HUES48 (cell line): ENCODE results near the gene PLVAP.

ENCODE experiments used
- H3K27ac ChIP-seq: one replicate; pipeline ENCODE4 v1.7.0; 2013; ENCODE audit warnings: low read depth, low read length, inconsistent platforms
- H3K27me3 ChIP-seq: 2 replicates; pipeline ENCODE4 v1.6.1; 2013; ENCODE audit warnings: mild to moderate bottlenecking, low read length; ENCODE audit not compliant: control insufficient read depth, insufficient read depth
- H3K36me3 ChIP-seq: 2 replicates; pipeline ENCODE4 v1.6.1; 2013; ENCODE audit warnings: low read length; ENCODE audit not compliant: control insufficient read depth, insufficient read depth
- H3K4me1 ChIP-seq: 2 replicates; pipeline ENCODE4 v1.6.1; 2013; ENCODE audit warnings: mild to moderate bottlenecking, low read length; ENCODE audit not compliant: control insufficient read depth, insufficient read depth
- H3K4me3 ChIP-seq: 2 replicates; pipeline ENCODE4 v1.5.1; 2013; ENCODE audit warnings: mild to moderate bottlenecking, low read depth, low read length
- H3K9ac ChIP-seq: 2 replicates; pipeline ENCODE4 v1.6.1; 2013; ENCODE audit warnings: mild to moderate bottlenecking, low read depth, low read length, moderate library complexity
- H3K9me3 ChIP-seq: 2 replicates; pipeline ENCODE4 v1.6.1; 2013; ENCODE audit warnings: low read length; ENCODE audit not compliant: control insufficient read depth, insufficient read depth

The PLVAP gene

GRCh38 chr19:17318966-17319365, 58.2 kb downstream of the PLVAP start:
- Histone ChIP-seq H3K4me1 (no peaks in the 10 kb centered on the region), H3K27ac (no peak overlapping the region), H3K36me3 (peaks cover 41% of the 10 kb centered on the region), H3K27me3 (no peaks in the 10 kb centered on the region), H3K4me3 (no peak overlapping the region), H3K9ac (no peak overlapping the region), H3K9me3 (no peaks in the 10 kb centered on the region)

GRCh38 chr19:17314007-17314593, 63.0 kb downstream of the PLVAP start:
- no peaks in the 10 kb centered on the region for H3K27me3 ChIP-seq
- peaks cover 6% of the 10 kb centered on the region for H3K4me1 ChIP-seq
- no peak overlapping the region for H3K4me3 ChIP-seq
- H3K27ac ChIP-seq = no peak overlapping the region
- peaks cover 34% of the 10 kb centered on the region for H3K36me3 ChIP-seq
- no peaks in the 10 kb centered on the region for H3K9me3 ChIP-seq
- no peak overlapping the region for H3K9ac ChIP-seq

- Histone ChIP-seq H3K9ac (no peak overlapping the region), H3K4me1 (peaks cover 6% of the 10 kb centered on the region), H3K27ac (peak overlapping the region; percentile 80), H3K4me3 (no peak overlapping the region), H3K36me3 (peaks cover 32% of the 10 kb centered on the region), H3K9me3 (no peaks in the 10 kb centered on the region), H3K27me3 (no peaks in the 10 kb centered on the region)
These were observed 64.7 kb downstream of the PLVAP start for GRCh38 chr19:17312189-17313113.

- Histone ChIP-seq H3K4me3 (no peak overlapping the region), H3K36me3 (peaks cover 32% of the 10 kb centered on the region), H3K27ac (peak overlapping the region; percentile 80), H3K4me1 (peaks cover 6% of the 10 kb centered on the region), H3K27me3 (no peaks in the 10 kb centered on the region), H3K9me3 (no peaks in the 10 kb centered on the region), H3K9ac (no peak overlapping the region)
These were observed 65.5 kb downstream of the PLVAP start for GRCh38 chr19:17311455-17312188.

GRCh38 chr19:17309965-17310461, 67.1 kb downstream of the PLVAP start:
- peak overlapping the region; percentile 91 for H3K27ac ChIP-seq
- no peaks in the 10 kb centered on the region for H3K27me3 ChIP-seq
- H3K9me3 ChIP-seq = no peaks in the 10 kb centered on the region
- H3K9ac ChIP-seq = peak overlapping the region; percentile 4; the same call in 1 of the 2 replicates
- peaks cover 8% of the 10 kb centered on the region for H3K4me1 ChIP-seq
- peaks cover 23% of the 10 kb centered on the region for H3K36me3 ChIP-seq
- peak overlapping the region; percentile 85 for H3K4me3 ChIP-seq

GRCh38 chr19:17309198-17309964, 67.8 kb downstream of the PLVAP start, which contains the start of gene DDA1:
DDA1 (plus strand) TSS chr19:17309563; CDS start chr19:17309655, 92 bp downstream.
- Histone ChIP-seq H3K27ac (peak within 1 kb of the TSS; percentile 91), H3K36me3 (peaks cover 17% of the 10 kb centered on the region), H3K4me1 (peaks cover 11% of the 10 kb centered on the region), H3K9me3 (no peaks in the 10 kb centered on the region), H3K9ac (peak within 1 kb of the TSS; percentile 4; the same call in 1 of the 2 replicates), H3K4me3 (peak within 1 kb of the TSS; percentile 85), H3K27me3 (no peaks in the 10 kb centered on the region)

GRCh38 chr19:17307876-17308377, 69.2 kb downstream of the PLVAP start:
- no peak overlapping the region for H3K27ac ChIP-seq
- H3K36me3 ChIP-seq = peaks cover 9% of the 10 kb centered on the region
- H3K9ac ChIP-seq = no peak overlapping the region
- H3K27me3 ChIP-seq = no peaks in the 10 kb centered on the region
- peaks cover 16% of the 10 kb centered on the region for H3K4me1 ChIP-seq
- H3K4me3 ChIP-seq = no peak overlapping the region
- H3K9me3 ChIP-seq = no peaks in the 10 kb centered on the region

- peak overlapping the region; percentile 86 for H3K27ac ChIP-seq
- no peaks in the 10 kb centered on the region for H3K27me3 ChIP-seq
- H3K9me3 ChIP-seq = no peaks in the 10 kb centered on the region
- H3K4me3 ChIP-seq = peak overlapping the region; percentile 82
- H3K9ac ChIP-seq = peak overlapping the region; percentile 80
- peaks cover 4% of the 10 kb centered on the region; the same call in 1 of the 2 replicates for H3K36me3 ChIP-seq
- H3K4me1 ChIP-seq = peaks cover 26% of the 10 kb centered on the region
These were observed 70.8 kb downstream of the PLVAP start for GRCh38 chr19:17306285-17306714.

GRCh38 chr19:17305517-17306284, 71.4 kb downstream of the PLVAP start, which contains the start of gene MRPL34:
MRPL34 (plus strand) TSS chr19:17305872; CDS start chr19:17305893, 21 bp downstream.
- Histone ChIP-seq H3K4me1 (peaks cover 25% of the 10 kb centered on the region), H3K27ac (peak within 1 kb of the TSS; percentile 86), H3K36me3 (peaks cover 7% of the 10 kb centered on the region; the same call in 1 of the 2 replicates), H3K9ac (peak within 1 kb of the TSS; percentile 80), H3K9me3 (no peaks in the 10 kb centered on the region), H3K27me3 (no peaks in the 10 kb centered on the region), H3K4me3 (peak within 1 kb of the TSS; percentile 82)
